ENCODE data around the gene SLC22A5.

Gene SLC22A5

DNA sequence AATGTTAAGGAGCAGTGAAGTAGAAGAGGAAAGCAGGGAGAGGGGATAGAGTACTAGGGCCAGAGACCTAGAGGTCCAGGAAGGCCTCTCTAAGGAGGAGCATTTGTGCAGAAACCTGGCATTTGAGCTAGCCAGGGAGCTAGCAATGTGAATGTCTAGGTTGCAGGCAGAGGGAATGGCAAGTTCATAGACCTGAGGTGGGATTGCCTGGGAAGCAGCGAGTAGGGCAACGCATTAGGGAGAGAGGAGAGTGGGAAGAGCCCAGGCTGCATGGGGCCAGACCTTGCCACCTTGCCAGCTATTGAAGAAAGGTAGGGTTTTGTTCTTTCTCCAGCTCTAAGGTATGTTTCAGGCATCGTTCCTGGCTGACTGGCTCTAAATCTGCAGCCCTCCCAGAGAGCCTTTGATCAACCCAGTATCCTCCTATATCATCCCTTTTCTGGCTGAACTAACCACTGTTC, 54.0 kb downstream of the SLC22A5 start:
- Mint-ChIP-seq H3K4me3 (peak overlapping the region; percentile 44), H3K9me3 (no peaks in the 10 kb centered on the region), H3K4me1 (peaks cover 96% of the 10 kb centered on the region), H3K36me3 (ENCODE audit: insufficient read depth) (peaks cover 64% of the 10 kb centered on the region), H3K27ac (ENCODE audit: low read depth) (peak overlapping the region; percentile 56), H3K27me3 (no peaks in the 10 kb centered on the region)
- DNase-seq (ENCODE audit: low spot score in 2 of 2) (no peak), ATAC-seq (replicated peaks; ENCODE audit: extremely low read depth, poor library complexity, severe bottlenecking) (no peak)

DNA sequence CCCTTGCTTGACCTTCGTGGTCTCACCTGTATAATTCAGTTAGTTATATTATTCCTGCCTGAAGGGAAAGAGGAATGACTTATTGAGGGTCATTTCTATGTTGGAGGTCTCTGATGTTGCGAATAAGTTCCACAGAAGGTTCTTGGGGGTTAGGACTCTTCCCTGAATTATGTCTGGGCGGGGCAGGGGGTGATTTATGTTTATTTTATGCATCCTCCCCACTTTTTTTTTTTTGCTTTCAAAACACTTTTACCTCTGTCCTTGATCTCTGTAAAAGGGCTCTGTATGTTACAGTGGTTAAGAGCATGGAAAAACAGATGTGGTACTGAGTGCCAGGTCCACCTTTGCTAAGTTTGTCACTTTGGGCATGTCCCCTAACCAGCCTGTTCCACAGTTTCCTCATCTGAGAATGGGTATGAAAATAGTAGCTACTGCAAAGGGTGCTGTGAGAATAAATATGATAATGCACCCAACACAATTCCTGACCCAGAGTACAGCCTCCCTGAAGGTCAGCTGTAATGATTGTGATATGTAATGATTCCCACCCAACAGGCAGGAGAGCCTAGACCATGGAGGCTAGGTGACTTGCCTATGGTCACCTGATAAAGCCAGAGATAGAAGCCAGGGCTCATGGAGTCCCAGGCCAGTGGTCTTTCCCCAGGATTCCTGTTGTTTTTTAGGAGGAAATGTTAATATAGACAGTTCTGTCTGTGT, 54.8 kb downstream of the SLC22A5 start:
- no peak for DNase-seq (ENCODE audit: low spot score in 2 of 2)
- Mint-ChIP-seq H3K36me3 (ENCODE audit: insufficient read depth) (peaks cover 62% of the 10 kb centered on the region), H3K4me1 (peaks cover 96% of the 10 kb centered on the region), H3K9me3 (no peaks in the 10 kb centered on the region), H3K27ac (ENCODE audit: low read depth) (peak overlapping the region; percentile 56), H3K27me3 (no peaks in the 10 kb centered on the region), H3K4me3 (peak overlapping the region; percentile 73)
- no peak for ATAC-seq (replicated peaks; ENCODE audit: extremely low read depth, poor library complexity, severe bottlenecking)

DNA sequence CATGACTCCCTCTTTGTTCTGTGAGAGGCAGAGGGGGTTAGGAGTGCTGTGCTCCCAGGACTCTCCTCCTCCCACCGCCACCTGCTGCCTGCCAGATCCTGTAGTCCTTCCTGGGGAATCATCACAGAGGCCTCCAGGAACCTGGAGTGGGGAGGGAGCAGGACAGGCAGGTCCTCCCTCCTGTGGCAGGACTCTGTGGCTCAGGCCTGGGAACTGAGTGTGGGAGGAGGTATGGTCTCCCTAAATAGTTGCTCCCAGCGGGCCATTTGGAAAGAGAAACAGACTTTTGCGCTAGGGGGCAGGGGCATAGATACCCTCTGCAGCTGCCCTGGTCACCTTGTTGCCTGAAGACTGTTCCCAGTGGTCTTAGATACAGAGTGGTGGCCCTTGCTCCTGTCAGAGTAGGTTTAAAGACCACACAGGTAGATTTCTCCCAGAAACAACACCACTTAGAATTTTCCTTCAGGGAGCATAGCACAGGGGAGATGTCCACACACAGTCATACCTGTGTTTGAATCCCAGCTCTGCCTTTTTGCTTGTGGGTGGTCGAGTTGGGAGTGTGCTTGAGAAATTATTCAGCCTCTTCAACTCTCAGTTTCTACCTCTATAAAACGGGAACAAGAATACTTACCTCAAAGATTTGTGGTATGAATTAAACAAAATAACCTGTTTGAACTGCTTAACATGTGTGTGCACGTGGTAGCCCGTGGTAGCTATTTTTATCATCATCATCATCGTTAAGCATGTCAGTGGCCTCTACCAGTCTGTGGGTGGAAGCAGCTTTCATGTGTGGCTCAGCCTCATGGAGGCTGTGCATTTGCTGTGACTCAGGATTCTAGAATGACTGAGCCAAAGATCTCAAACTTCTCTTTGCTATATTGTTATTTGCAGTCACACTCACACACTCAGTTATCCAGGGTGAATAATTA, 55.8 kb downstream of the SLC22A5 start:
- DNase-seq (ENCODE audit: low spot score in 2 of 2) (peak in 1 of 2 donors; percentile 62), ATAC-seq (replicated peaks; ENCODE audit: extremely low read depth, poor library complexity, severe bottlenecking) (peak; percentile 71)
- Mint-ChIP-seq H3K9me3 (no peaks in the 10 kb centered on the region), H3K4me3 (peak overlapping the region; percentile 73), H3K27me3 (no peaks in the 10 kb centered on the region), H3K27ac (ENCODE audit: low read depth) (peak overlapping the region; percentile 94), H3K4me1 (peaks cover 96% of the 10 kb centered on the region), H3K36me3 (ENCODE audit: insufficient read depth) (peaks cover 61% of the 10 kb centered on the region)

DNA sequence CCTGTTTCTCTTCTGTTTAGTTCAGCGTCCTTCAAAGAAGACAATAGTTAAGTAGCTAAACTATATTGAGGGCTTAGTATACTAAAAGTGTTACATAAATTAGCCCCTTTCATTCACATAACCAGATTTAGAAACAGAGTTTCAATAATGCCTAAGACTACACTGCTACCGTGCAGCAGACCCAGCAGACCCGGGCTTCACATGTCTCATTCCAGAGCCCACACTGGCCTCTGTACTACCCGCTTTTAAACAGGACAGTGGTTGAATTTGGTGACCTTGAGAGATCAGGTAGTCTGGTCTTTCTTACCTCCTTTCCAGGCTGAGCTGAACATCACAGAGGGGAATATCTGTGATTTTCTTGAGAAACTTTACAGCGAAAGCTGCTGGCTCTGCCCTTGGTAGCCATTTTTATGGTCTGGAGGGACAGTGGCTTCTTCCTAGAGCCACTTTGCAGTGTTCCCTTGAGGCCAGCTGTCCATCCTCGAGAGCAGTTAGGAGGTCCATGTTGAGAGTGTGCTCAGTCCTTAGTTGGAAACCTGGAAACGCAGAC, 56.5 kb downstream of the SLC22A5 start:
- H3K36me3 Mint-ChIP-seq (ENCODE audit: insufficient read depth), result peaks cover 59% of the 10 kb centered on the region
- ATAC-seq (replicated peaks; ENCODE audit: extremely low read depth, poor library complexity, severe bottlenecking), result no peak
- H3K4me3 Mint-ChIP-seq, result peak overlapping the region; percentile 73

DNA sequence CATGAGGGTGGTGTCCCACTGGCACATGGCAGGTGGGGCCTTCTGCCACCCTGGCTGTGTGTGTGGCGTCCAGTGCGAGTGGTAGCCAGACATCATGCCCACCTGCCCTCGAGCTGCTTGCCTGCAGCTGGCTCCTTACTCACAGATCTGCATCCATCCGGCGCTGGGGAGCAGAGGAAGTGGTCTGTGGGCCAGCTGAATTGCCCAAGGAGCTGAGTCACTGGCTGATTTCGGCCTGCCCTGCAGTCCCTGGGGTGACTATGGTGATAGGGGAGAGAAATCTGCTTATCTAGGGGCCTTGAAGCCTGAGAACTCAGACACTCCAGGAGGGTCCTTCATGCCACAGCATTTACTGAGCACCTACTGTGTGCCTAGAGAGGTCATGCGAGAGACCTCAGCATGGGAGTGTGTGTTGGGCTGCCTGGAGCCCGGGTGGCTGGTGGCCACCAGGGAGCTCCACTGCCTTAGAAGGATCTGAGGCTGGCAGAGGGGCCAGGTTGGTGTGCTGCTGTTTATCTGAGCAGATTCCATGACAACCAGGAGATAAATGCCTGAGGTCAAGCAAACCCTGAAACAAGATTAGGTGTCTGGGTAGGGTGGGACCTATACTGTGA, 57.1 kb downstream of the SLC22A5 start:
- H3K4me1 Mint-ChIP-seq, result peaks cover 94% of the 10 kb centered on the region
- DNase-seq (ENCODE audit: low spot score in 2 of 2) (peak in 1 of 2 donors; percentile 51), ATAC-seq (replicated peaks; ENCODE audit: extremely low read depth, poor library complexity, severe bottlenecking) (peak; percentile 31)
- H3K4me3 Mint-ChIP-seq, result peak overlapping the region; percentile 73
- peak overlapping the region; percentile 94 for H3K27ac Mint-ChIP-seq (ENCODE audit: low read depth)
- H3K36me3 Mint-ChIP-seq (ENCODE audit: insufficient read depth), result peaks cover 55% of the 10 kb centered on the region
- no peaks in the 10 kb centered on the region for H3K9me3 Mint-ChIP-seq
- H3K27me3 Mint-ChIP-seq, result no peaks in the 10 kb centered on the region

More for the DNA sequence above, 56.5 kb downstream of the SLC22A5 start:
- Mint-ChIP-seq H3K9me3 (no peaks in the 10 kb centered on the region), H3K4me1 (peaks cover 94% of the 10 kb centered on the region), H3K27ac (ENCODE audit: low read depth) (peak overlapping the region; percentile 94), H3K27me3 (no peaks in the 10 kb centered on the region)
- no peak for DNase-seq (ENCODE audit: low spot score in 2 of 2)

DNA sequence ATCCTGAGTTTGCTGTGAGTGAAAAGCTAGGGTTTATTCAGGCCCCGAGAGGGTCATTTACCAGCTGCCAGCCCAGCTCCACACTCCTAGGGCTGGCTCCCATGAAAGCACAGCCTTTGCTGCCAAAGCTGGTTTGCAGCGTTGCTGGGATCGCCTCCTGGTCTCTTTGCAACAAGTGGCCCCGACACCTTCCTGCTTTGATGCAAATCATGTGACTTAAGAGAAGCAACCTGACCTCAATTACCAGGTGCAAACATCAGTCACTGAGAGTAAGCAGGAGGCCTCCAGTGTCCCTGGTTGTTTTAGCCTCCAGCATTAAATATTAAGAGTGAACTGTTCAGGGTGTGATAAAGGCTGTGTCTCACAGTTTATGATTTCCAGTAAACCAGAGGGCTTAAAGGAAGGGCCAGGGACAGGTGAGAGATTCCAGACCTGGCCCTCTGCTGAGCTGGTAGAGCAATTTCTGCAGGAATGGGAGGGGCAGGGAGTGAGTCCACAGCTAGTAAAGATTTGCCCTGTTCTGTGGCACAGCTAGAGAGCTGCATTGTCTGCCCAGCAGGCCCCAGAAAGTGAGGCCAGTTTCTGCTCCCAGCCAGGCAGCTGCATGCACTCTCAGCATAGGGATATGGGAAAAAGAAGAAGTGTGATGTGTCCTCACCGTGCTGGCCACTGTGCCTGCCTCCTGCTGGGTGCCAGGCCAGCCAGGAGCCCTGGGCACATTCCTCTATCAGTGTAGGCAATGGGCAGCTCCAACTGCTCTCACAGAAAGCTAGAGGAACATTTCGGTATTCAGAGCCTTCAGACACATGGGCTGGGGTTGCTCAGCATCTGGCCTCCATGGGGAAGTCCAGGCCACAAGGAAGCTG, 58.0 kb downstream of the SLC22A5 start:
- Mint-ChIP-seq H3K27me3 (no peaks in the 10 kb centered on the region), H3K4me1 (peaks cover 98% of the 10 kb centered on the region), H3K36me3 (ENCODE audit: insufficient read depth) (peaks cover 53% of the 10 kb centered on the region), H3K27ac (ENCODE audit: low read depth) (peak overlapping the region; percentile 94), H3K9me3 (no peaks in the 10 kb centered on the region), H3K4me3 (peak overlapping the region; percentile 73)
- peak; percentile 55 to 71 for DNase-seq (ENCODE audit: low spot score in 2 of 2)
- peak; percentile 74 for ATAC-seq (replicated peaks; ENCODE audit: extremely low read depth, poor library complexity, severe bottlenecking)

DNA sequence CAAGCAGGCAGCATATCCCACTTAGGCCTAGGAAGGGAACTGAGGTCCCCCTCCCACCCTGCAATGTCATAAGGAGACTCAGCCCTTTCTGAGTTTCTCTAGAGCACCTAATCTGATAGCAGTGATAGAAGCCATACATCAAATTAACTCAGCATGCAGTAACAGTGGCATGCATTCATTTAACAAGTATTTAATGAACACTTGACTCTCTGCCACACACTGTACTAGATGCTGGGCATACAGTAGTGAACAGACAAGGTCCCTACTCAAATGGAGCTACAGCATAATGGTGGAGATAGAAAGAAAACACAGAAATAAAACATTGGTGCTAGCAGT, 58.6 kb downstream of the SLC22A5 start:
- no peaks in the 10 kb centered on the region for H3K9me3 Mint-ChIP-seq
- ATAC-seq (replicated peaks; ENCODE audit: extremely low read depth, poor library complexity, severe bottlenecking) (no peak), DNase-seq (ENCODE audit: low spot score in 2 of 2) (no peak)
- H3K27ac Mint-ChIP-seq (ENCODE audit: low read depth), result peak overlapping the region; percentile 94
- H3K4me1 Mint-ChIP-seq, result peaks cover 98% of the 10 kb centered on the region
- H3K4me3 Mint-ChIP-seq, result peak overlapping the region; percentile 73
- H3K36me3 Mint-ChIP-seq (ENCODE audit: insufficient read depth), result peaks cover 53% of the 10 kb centered on the region
- H3K27me3 Mint-ChIP-seq, result no peaks in the 10 kb centered on the region

DNA sequence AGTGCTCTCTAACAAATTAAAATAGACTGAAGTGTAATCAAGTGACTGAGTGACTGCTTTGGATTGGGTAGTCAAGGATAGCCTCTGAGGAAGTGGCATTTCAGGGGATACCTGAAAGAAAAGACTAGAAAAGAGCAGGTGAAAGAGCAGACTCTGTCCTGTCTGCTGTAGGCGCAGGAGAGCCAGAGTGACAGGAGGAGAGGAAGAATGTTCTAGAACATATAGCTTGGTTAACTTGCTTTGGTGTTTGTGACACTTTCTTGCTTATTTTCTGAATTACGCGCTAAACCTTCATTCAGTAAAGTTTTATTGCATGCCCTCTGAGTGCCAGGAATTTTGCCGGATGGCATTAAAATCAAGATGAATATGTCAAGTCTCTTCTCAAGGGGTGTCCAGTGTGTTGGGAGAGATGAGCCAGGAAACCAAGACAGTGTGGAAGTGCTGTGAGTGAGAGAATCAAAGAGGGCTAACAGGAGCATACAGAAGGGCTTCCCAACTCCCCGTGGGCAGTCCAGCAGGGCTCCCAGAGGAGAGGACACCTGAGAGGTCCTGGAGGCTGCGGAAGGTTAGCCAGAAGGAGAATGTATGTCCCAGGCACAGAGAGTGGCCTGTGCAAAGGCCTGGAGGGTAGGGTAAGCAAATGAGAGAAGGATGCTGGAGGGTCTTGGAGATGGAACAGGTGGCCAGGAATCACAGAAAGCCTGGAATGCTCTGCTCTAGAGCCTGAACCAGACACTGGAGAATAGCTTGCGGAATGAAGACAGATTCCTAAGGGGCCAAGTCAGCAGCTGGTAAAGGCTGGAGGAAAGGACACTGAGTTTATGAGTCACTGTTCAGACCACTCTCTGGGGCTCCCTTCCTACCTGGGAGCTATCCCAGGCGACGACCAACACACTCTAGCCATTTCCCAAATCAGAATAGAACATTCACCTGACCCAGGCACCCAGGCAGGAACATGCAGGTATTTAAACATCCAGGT, 59.3 kb downstream of the SLC22A5 start:
- no peaks in the 10 kb centered on the region for H3K9me3 Mint-ChIP-seq
- DNase-seq (ENCODE audit: low spot score in 2 of 2) (no peak), ATAC-seq (replicated peaks; ENCODE audit: extremely low read depth, poor library complexity, severe bottlenecking) (no peak)
- peaks cover 48% of the 10 kb centered on the region for H3K36me3 Mint-ChIP-seq (ENCODE audit: insufficient read depth)
- peaks cover 96% of the 10 kb centered on the region for H3K4me1 Mint-ChIP-seq
- peak overlapping the region; percentile 73 for H3K4me3 Mint-ChIP-seq
- H3K27ac Mint-ChIP-seq (ENCODE audit: low read depth), result peak overlapping the region; percentile 94
- no peaks in the 10 kb centered on the region for H3K27me3 Mint-ChIP-seq

DNA sequence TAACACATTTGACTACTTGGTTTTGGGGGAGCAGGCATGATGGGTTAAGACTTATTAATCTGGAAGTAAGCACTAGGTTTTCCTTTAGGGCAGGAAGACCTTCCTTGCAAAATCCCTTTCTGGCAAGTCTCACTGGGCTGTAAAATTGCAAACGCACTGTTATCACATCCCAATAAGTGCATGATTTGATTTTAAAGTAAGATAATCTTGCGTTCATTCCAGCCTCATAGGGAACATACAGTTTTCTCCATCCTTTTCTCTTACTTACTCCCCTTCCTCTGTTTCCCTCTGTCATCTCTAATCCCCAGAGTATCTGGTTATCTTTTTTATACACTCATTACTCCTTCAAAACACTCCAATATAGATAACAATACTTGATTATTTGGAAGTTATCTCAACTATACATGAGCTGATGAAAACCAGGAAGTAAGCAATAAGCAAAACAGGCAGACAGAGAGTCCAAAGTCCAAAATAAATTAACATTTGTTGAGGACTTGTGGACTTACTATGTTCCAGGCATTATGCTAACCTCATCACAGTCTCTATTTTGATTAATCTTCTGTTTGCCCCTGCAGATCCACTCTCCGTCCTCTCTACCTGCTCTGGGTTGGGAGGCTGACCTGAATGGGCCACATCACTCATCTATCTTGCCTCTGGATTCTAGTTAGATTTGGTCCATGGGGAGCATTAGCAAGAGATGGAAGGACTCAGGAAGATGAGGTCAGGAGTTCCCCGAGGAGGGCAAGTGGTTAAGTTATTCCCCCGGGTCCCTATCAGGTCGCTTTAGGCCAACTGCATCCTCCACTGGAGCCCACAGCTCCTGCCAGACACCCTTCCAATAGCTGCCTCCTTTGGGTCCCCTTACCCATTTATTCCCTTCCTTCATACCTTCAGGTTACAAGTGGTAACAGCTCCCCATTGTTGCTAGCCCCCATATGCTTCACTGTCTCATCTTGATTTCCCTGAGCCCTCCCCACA, 60.2 kb downstream of the SLC22A5 start:
- Mint-ChIP-seq H3K27me3 (no peaks in the 10 kb centered on the region), H3K4me3 (peak overlapping the region; percentile 73), H3K27ac (ENCODE audit: low read depth) (peak overlapping the region; percentile 89), H3K36me3 (ENCODE audit: insufficient read depth) (peaks cover 50% of the 10 kb centered on the region), H3K9me3 (no peaks in the 10 kb centered on the region), H3K4me1 (peaks cover 96% of the 10 kb centered on the region)
- DNase-seq (ENCODE audit: low spot score in 2 of 2), result no peak
- ATAC-seq (replicated peaks; ENCODE audit: extremely low read depth, poor library complexity, severe bottlenecking), result no peak

DNA sequence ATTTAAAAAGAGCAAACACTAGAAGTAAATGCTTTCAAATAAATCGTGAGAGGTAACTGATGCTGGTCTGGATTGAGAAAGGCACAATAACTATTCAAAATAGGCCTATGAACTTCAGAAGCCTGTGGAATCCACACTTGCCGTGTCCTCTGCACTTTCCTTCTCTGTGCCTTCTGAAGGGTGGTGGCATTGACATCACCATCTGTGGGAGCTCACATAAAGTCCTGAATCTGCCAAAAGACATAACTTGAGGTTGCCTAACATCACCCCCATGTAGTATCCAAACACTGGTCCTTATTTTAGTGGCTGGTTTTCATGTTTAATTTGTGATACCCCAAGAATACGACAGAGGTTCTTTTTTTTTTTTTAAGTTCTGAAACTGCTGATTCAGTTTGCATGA, 61.2 kb downstream of the SLC22A5 start:
- Mint-ChIP-seq H3K9me3 (no peaks in the 10 kb centered on the region), H3K27ac (ENCODE audit: low read depth) (peak overlapping the region; percentile 89), H3K4me3 (peak overlapping the region; percentile 73), H3K36me3 (ENCODE audit: insufficient read depth) (peaks cover 52% of the 10 kb centered on the region), H3K27me3 (no peaks in the 10 kb centered on the region), H3K4me1 (peaks cover 96% of the 10 kb centered on the region)
- no peak for ATAC-seq (replicated peaks; ENCODE audit: extremely low read depth, poor library complexity, severe bottlenecking)
- DNase-seq (ENCODE audit: low spot score in 2 of 2), result no peak

Data from central memory CD8-positive, alpha-beta T cell (primary cell).